ENCODE data around the gene FHAD1. TPM values are rescaled to one million over a fixed set of nuclear protein-coding genes. Genes with fewer than 3 reads are reported as not detected.

FHAD1 gene
- total RNA-seq, 1 donor from 2014 or later = 1.3 TPM

DNA sequence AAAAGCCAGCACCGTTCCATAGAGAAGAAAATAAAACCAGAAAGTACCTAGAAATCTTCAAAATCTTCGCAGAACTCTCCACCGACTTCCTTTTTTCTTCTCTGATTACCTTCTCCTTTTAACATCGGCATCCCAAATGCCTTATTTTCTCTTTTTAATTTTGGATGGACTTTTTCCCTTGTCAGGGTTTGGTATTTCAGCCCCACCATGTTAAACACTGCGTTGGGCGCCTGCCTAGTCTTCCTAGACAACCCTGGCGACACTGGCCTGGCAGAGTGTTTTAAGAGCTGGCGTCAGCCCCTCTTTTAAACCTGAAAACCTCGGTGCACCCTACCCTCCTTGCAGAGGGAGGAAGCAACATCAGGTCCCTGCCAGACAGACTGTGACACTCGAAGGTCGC lies 96.7 kb downstream of the FHAD1 start:
- Mint-ChIP-seq H3K27ac (no peak overlapping the region), H3K9me3 (no peaks in the 10 kb centered on the region), H3K4me1 (peaks cover 1% of the 10 kb centered on the region), H3K36me3 (no peaks in the 10 kb centered on the region), H3K27me3 (ENCODE audit: low read depth) (peaks cover 8% of the 10 kb centered on the region), H3K4me3 (no peak overlapping the region)
- TF ChIP-seq, protein P1, sequence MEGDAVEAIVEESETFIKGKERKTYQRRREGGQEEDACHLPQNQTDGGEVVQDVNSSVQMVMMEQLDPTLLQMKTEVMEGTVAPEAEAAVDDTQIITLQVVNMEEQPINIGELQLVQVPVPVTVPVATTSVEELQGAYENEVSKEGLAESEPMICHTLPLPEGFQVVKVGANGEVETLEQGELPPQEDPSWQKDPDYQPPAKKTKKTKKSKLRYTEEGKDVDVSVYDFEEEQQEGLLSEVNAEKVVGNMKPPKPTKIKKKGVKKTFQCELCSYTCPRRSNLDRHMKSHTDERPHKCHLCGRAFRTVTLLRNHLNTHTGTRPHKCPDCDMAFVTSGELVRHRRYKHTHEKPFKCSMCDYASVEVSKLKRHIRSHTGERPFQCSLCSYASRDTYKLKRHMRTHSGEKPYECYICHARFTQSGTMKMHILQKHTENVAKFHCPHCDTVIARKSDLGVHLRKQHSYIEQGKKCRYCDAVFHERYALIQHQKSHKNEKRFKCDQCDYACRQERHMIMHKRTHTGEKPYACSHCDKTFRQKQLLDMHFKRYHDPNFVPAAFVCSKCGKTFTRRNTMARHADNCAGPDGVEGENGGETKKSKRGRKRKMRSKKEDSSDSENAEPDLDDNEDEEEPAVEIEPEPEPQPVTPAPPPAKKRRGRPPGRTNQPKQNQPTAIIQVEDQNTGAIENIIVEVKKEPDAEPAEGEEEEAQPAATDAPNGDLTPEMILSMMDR (IDR thresholded peaks at IDR 0.05; ENCODE audit: unreplicated experiment) = no peak
- DNase-seq (ENCODE audit: low spot score in 2 of 2, unreplicated experiment in 2 of 2) = no peak

DNA sequence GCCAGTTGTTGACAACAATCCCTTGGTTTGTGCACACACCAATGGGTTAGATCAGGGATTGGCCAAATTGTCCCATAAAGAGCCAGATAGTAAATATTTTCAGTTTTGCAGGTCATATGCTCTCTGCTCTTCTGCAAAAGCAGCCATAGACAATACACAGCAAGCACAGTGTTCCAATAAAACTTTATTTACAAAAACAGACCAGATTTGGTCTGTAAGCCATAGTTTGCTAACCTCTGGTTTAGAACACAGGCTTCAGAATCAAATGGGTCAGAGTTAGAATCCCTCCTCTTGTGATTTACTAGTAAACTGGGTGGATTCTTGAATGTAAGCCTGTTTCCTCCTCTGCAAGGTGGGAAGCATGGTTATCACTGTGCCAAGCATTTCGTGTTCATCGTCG lies 97.4 kb downstream of the FHAD1 start:
- Mint-ChIP-seq H3K36me3 (no peaks in the 10 kb centered on the region), H3K9me3 (no peaks in the 10 kb centered on the region), H3K4me1 (peaks cover 1% of the 10 kb centered on the region), H3K4me3 (no peak overlapping the region), H3K27me3 (ENCODE audit: low read depth) (peaks cover 8% of the 10 kb centered on the region), H3K27ac (no peak overlapping the region)
- DNase-seq (ENCODE audit: low spot score in 2 of 2, unreplicated experiment in 2 of 2) = no peak
- TF ChIP-seq, protein P1 (IDR thresholded peaks at IDR 0.05; ENCODE audit: unreplicated experiment) = no peak

GRCh38 chr1:15344800-15345704 lies 98.0 kb downstream of the FHAD1 start:
- Mint-ChIP-seq H3K27ac (no peak overlapping the region), H3K36me3 (no peaks in the 10 kb centered on the region), H3K9me3 (no peaks in the 10 kb centered on the region), H3K4me3 (no peak overlapping the region), H3K4me1 (peaks cover 1% of the 10 kb centered on the region), H3K27me3 (ENCODE audit: low read depth) (peaks cover 8% of the 10 kb centered on the region)
- no peak for DNase-seq (ENCODE audit: low spot score in 2 of 2, unreplicated experiment in 2 of 2)
- TF ChIP-seq, protein P1 (IDR thresholded peaks at IDR 0.05; ENCODE audit: unreplicated experiment) = no peak

DNA sequence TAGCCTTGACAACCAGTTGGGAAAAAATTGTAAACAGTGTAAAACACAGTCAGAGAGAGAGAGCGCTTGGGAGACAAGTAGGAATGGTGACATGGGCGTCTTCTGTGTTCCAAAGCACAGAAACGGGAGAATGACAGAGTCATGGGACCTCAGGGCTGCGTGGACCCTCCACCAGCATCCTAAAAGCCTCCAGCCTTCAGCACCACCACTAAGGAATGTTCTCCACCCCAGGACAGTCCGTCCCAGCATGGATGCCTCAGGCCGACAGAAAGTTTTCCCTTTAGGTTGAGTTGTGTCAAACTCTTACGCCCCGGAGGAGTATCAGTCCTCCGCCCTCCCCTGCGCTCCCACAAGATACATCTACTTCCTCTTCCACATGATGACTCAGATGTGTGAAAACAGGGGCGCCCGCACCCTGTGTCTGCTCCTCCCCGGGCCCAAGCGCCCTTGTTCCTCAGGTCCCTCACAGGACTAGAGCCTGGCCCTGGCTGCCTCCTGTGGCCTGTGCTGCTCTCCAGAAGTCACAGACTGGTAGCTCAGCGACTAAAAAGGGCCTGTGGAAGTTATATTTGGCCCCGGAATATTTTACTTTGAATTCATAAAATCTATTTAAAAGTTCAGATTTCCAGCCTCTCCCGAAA lies 98.8 kb downstream of the FHAD1 start:
- DNase-seq (ENCODE audit: low spot score in 2 of 2, unreplicated experiment in 2 of 2) = no peak
- no peak overlapping the region for H3K27ac Mint-ChIP-seq
- no peak overlapping the region for H3K4me3 Mint-ChIP-seq
- peaks cover 1% of the 10 kb centered on the region for H3K4me1 Mint-ChIP-seq
- H3K9me3 Mint-ChIP-seq = no peaks in the 10 kb centered on the region
- TF ChIP-seq, protein P1 (IDR thresholded peaks at IDR 0.05; ENCODE audit: unreplicated experiment) = no peak
- no peaks in the 10 kb centered on the region for H3K36me3 Mint-ChIP-seq
- H3K27me3 Mint-ChIP-seq (ENCODE audit: low read depth) = peaks cover 8% of the 10 kb centered on the region

DNA sequence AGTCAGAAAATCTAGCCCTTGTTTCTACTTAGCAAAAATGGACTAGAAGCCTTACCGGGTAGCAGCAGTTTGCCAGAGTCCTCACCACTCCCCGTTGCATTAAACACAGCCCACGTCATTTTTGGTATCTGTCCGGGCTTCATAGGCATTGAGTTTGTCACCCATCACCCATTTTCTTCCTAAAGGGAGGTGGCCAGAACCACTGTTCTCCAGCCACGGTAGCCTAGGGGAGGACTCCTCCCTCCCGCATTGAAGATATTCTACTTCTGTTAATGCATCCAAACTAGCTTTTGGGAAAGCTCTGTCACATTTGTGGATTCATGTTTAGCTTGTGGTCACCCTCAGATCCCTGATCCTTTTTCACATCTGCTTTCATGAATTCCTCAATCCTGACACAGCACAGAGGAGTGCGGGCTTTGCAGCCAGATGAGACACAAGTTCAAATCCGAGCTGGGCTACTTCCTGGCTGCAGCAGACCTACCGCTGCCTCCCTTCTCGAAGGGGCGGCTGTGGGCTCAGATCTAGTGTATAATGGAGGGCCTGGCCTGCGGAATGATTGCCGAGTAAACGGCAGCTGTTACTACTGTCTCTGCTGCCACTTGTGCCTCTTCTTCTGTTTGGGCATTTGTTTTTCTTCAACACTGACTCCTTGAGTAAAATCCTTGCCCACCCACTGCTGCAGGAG lies 99.5 kb downstream of the FHAD1 start:
- Mint-ChIP-seq H3K4me1 (peaks cover 1% of the 10 kb centered on the region), H3K36me3 (no peaks in the 10 kb centered on the region), H3K9me3 (no peaks in the 10 kb centered on the region), H3K27me3 (ENCODE audit: low read depth) (peaks cover 8% of the 10 kb centered on the region), H3K27ac (no peak overlapping the region), H3K4me3 (no peak overlapping the region)
- DNase-seq (ENCODE audit: low spot score in 2 of 2, unreplicated experiment in 2 of 2) = no peak
- TF ChIP-seq, protein P1 (IDR thresholded peaks at IDR 0.05; ENCODE audit: unreplicated experiment) = no peak
